ENCODE results near the gene C10orf71. TPM values are rescaled to one million over a fixed set of nuclear protein-coding genes. Genes with fewer than 3 reads are reported as not detected.

The C10orf71 gene
- total RNA-seq, 1 experiment from 2014 or later: not detected

DNA sequence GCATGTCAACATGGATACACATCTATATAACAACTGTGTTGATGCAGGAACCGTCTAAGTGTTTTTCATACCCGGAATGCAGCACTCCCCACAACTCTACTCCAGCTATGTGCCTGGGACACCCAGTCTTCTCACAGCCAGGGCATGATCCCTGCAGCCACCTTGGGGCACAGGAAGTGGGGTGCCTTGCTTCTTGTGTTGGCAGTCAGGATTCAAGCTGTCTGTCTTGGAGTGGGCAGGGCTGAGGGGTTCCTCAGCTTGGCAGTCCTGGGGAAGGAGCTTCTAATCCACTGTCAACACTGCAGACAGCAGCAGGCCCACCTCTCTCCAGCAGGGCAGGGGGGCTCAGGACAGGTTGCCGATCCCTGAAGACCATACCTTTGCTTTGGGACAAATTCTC, 55.6 kb downstream of the C10orf71 start:
- Histone ChIP-seq H3K9me3 (ENCODE audit: control insufficient read depth, insufficient read depth, low read depth, low read length) (no peaks in the 10 kb centered on the region), H3K4me3 (ENCODE audit: low read depth in 2 of 2, low read length in 2 of 2) (no peak overlapping the region), H3K36me3 (ENCODE audit: control insufficient read depth, insufficient read depth, low read length) (no peaks in the 10 kb centered on the region), H3K4me1 (ENCODE audit: control insufficient read depth, insufficient read depth, low read length) (no peaks in the 10 kb centered on the region), H3K27me3 (ENCODE audit: control insufficient read depth, insufficient read depth, low read length) (no peaks in the 10 kb centered on the region), H3K27ac (ENCODE audit: low read length) (no peak overlapping the region)
- TF ChIP-seq SIN3A (IDR thresholded peaks at IDR 0.05; ENCODE audit: borderline replicate concordance, insufficient read depth, low read depth, low read length) (no peak), TCF7L2 (IDR thresholded peaks at IDR 0.05; ENCODE audit: low read depth, low read length) (no peak), CTCF (IDR thresholded peaks at IDR 0.05) (no peak), POLR2AphosphoS5 (IDR thresholded peaks at IDR 0.05; ENCODE audit: low read depth, low read length) (no peak)
- TF ChIP-seq, protein P1, sequence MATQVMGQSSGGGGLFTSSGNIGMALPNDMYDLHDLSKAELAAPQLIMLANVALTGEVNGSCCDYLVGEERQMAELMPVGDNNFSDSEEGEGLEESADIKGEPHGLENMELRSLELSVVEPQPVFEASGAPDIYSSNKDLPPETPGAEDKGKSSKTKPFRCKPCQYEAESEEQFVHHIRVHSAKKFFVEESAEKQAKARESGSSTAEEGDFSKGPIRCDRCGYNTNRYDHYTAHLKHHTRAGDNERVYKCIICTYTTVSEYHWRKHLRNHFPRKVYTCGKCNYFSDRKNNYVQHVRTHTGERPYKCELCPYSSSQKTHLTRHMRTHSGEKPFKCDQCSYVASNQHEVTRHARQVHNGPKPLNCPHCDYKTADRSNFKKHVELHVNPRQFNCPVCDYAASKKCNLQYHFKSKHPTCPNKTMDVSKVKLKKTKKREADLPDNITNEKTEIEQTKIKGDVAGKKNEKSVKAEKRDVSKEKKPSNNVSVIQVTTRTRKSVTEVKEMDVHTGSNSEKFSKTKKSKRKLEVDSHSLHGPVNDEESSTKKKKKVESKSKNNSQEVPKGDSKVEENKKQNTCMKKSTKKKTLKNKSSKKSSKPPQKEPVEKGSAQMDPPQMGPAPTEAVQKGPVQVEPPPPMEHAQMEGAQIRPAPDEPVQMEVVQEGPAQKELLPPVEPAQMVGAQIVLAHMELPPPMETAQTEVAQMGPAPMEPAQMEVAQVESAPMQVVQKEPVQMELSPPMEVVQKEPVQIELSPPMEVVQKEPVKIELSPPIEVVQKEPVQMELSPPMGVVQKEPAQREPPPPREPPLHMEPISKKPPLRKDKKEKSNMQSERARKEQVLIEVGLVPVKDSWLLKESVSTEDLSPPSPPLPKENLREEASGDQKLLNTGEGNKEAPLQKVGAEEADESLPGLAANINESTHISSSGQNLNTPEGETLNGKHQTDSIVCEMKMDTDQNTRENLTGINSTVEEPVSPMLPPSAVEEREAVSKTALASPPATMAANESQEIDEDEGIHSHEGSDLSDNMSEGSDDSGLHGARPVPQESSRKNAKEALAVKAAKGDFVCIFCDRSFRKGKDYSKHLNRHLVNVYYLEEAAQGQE (IDR thresholded peaks at IDR 0.05; ENCODE audit: insufficient read depth in 1 of 2, low read depth in 2 of 2, low read length in 1 of 2): no peak
- no peak for DNase-seq (ENCODE audit: low read depth, low spot score)
- no peak for ATAC-seq
- BruUV-seq (replicated peaks): no TSS peak
- CTCF ChIA-PET: no interaction called here
- intact Hi-C loops (cut with micrococcal nuclease; ENCODE audit: unreplicated experiment) (no loop called here), in situ Hi-C loops (cut with HindIII; ENCODE audit: low pct_unique_long_range_greater_than_20kb, low sequenced_read_pairs) (no loop called here)
- POLR2A ChIA-PET: no interaction called here

- H3K4me1 ChIP-seq (ENCODE audit: control insufficient read depth, insufficient read depth, low read length): no peaks in the 10 kb centered on the region
- DNase-seq (ENCODE audit: low read depth, low spot score): no peak
- H3K27me3 ChIP-seq (ENCODE audit: control insufficient read depth, insufficient read depth, low read length): no peaks in the 10 kb centered on the region
- no peak overlapping the region for H3K4me3 ChIP-seq (ENCODE audit: low read depth in 2 of 2, low read length in 2 of 2)
- no peaks in the 10 kb centered on the region for H3K9me3 ChIP-seq (ENCODE audit: control insufficient read depth, insufficient read depth, low read depth, low read length)
- H3K36me3 ChIP-seq (ENCODE audit: control insufficient read depth, insufficient read depth, low read length): no peaks in the 10 kb centered on the region
- no peak for ATAC-seq
- no peak for TF ChIP-seq CTCF (IDR thresholded peaks at IDR 0.05)
- TF ChIP-seq, protein P1 (IDR thresholded peaks at IDR 0.05; ENCODE audit: insufficient read depth in 1 of 2, low read depth in 2 of 2, low read length in 1 of 2): no peak
- no peak for TF ChIP-seq POLR2AphosphoS5 (IDR thresholded peaks at IDR 0.05; ENCODE audit: low read depth, low read length)
- no peak for TF ChIP-seq SIN3A (IDR thresholded peaks at IDR 0.05; ENCODE audit: borderline replicate concordance, insufficient read depth, low read depth, low read length)
- no peak for TF ChIP-seq TCF7L2 (IDR thresholded peaks at IDR 0.05; ENCODE audit: low read depth, low read length)
- no TSS peak for BruUV-seq (replicated peaks)
- POLR2A ChIA-PET: no interaction called here
- no peak overlapping the region for H3K27ac ChIP-seq (ENCODE audit: low read length)
- in situ Hi-C loops (cut with HindIII; ENCODE audit: low pct_unique_long_range_greater_than_20kb, low sequenced_read_pairs) (no loop called here), intact Hi-C loops (cut with micrococcal nuclease; ENCODE audit: unreplicated experiment) (no loop called here)
- CTCF ChIA-PET: no interaction called here
Measured at GRCh38 chr10:49355221-49355620, 56.3 kb downstream of the C10orf71 start.
